HL-60/S4 (cell line): ENCODE results near the gene RELN.

Source experiments
- in situ Hi-C: fragments of 300-500 bp; cut with MboI; formaldehyde crosslinking; loops from 2 replicates; pipeline ENCODE4 v1.14.3; 2022; ENCODE audit warnings: low sequenced_read_pairs

RELN gene

GRCh38 chr7:103439661-103440060 is 549.8 kb downstream of the RELN start:
- in situ Hi-C loops, result no loop called here

- in situ Hi-C loops, result no loop called here
Measured at GRCh38 chr7:103437623-103438022, 551.8 kb downstream of the RELN start.

- in situ Hi-C loops, result no loop called here
Measured at GRCh38 chr7:103432712-103433111, 556.7 kb downstream of the RELN start.

GRCh38 chr7:103425177-103425576 is 564.3 kb downstream of the RELN start:
- in situ Hi-C loops, result no loop called here

- in situ Hi-C loops, result no loop called here
Measured at GRCh38 chr7:103423467-103424179, 565.8 kb downstream of the RELN start.
